IMR-90 (cell line): ENCODE data around the gene GJB3.

ENCODE experiments used
- BHLHE40 ChIP-seq: fragments of 150-350 bp; IDR thresholded peaks from 2 replicates; pipeline ENCODE4 v1.6.1; 2016; ENCODE audit warnings: mild to moderate bottlenecking, low read depth, low read length
- CEBPB ChIP-seq: IDR thresholded peaks from 2 replicates; pipeline ENCODE4 v1.6.1; 2012; ENCODE audit warnings: low read depth, low read length, improper control_type of control experiment
- CHD1 ChIP-seq: IDR thresholded peaks from 2 replicates; pipeline ENCODE4 v1.6.1; 2012; ENCODE audit warnings: low read depth, low read length, improper control_type of control experiment
- FOS ChIP-seq: fragments of 150-350 bp; IDR thresholded peaks from 2 replicates; pipeline ENCODE4 v1.6.1; 2016; ENCODE audit warnings: low read depth, low read length
- MAFK ChIP-seq: IDR thresholded peaks from 2 replicates; pipeline ENCODE4 v1.6.1; 2012; ENCODE audit warnings: low read depth, low read length, improper control_type of control experiment
- MXI1 ChIP-seq: IDR thresholded peaks from 2 replicates; pipeline ENCODE4 v1.6.1; 2012; ENCODE audit warnings: low read depth, mild to moderate bottlenecking, low read length, moderate library complexity, borderline replicate concordance
- NFE2L2 ChIP-seq: fragments of 150-350 bp; IDR thresholded peaks from 2 replicates; pipeline ENCODE4 v1.6.1; 2016; ENCODE audit warnings: low read depth, mild to moderate bottlenecking, low read length
- POLR2A ChIP-seq: IDR thresholded peaks from 2 replicates; pipeline ENCODE4 v1.6.1; 2012; ENCODE audit warnings: mild to moderate bottlenecking, low read depth, low read length
- RAD21 ChIP-seq: IDR thresholded peaks from 2 replicates; pipeline ENCODE4 v1.6.1; 2012; ENCODE audit warnings: low read length, improper control_type of control experiment
- RCOR1 ChIP-seq: IDR thresholded peaks from 2 replicates; pipeline ENCODE4 v1.6.1; 2012; ENCODE audit warnings: mild to moderate bottlenecking, low read length, improper control_type of control experiment; ENCODE audit not compliant: insufficient replicate concordance
- SMC3 ChIP-seq: fragments of 150-350 bp; IDR thresholded peaks from 2 replicates; pipeline ENCODE4 v1.6.1; 2016; ENCODE audit warnings: low read depth, mild to moderate bottlenecking, antibody characterized with exemption, low read length, moderate library complexity
- TF ChIP-seq, protein P1 (sequence below): conservative IDR thresholded peaks from 2 replicates; pipeline ENCODE4 v1.5.1; 2012; ENCODE audit warnings: mild to moderate bottlenecking, low read depth, low read length, improper control_type of control experiment
- TF ChIP-seq, protein P2 (sequence below): fragments of 150-350 bp; IDR thresholded peaks from 2 replicates; pipeline ENCODE4 v1.6.1; 2017; ENCODE audit warnings: mild to moderate bottlenecking, antibody characterized with exemption, low read length, low read depth
- TF ChIP-seq, protein P3 (sequence below): fragments of 150-350 bp; IDR thresholded peaks from 2 replicates; pipeline ENCODE4 v1.6.1; 2016; ENCODE audit warnings: low read depth, mild to moderate bottlenecking, low read length, moderate library complexity, borderline replicate concordance

DNA sequence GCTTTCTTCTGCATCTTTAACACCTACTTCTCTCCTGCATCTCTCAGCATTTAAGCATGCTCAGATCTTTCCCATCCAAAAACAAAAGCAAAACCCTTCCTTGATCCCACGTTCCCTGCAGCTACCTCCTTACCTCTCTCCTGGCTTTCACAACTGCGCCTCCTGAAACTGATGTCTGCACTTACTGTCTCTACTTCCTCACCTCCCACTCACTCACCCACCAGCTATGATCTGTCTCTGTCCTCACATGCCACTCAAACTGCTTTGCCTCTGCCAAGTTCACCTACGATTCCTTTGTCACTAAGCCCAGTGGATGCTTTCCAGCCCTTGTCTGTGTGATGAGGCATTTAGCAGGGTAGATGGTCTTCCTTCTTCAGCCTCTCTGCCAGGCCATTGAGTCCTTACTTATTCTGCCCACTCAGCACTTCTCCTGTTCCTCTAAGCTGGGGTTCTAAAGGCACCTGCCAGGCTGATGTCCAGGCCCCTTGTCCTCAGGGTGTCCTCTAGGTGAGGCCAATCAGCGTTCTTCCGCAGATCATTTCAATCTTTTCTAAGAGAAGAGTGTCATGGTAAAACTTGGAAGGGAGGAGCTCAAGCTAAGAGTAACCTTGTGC, 10.0 kb upstream of the GJB3 start:
- TF ChIP-seq, protein P1, sequence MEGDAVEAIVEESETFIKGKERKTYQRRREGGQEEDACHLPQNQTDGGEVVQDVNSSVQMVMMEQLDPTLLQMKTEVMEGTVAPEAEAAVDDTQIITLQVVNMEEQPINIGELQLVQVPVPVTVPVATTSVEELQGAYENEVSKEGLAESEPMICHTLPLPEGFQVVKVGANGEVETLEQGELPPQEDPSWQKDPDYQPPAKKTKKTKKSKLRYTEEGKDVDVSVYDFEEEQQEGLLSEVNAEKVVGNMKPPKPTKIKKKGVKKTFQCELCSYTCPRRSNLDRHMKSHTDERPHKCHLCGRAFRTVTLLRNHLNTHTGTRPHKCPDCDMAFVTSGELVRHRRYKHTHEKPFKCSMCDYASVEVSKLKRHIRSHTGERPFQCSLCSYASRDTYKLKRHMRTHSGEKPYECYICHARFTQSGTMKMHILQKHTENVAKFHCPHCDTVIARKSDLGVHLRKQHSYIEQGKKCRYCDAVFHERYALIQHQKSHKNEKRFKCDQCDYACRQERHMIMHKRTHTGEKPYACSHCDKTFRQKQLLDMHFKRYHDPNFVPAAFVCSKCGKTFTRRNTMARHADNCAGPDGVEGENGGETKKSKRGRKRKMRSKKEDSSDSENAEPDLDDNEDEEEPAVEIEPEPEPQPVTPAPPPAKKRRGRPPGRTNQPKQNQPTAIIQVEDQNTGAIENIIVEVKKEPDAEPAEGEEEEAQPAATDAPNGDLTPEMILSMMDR, result no peak
- no peak for TF ChIP-seq POLR2A
- no peak for TF ChIP-seq RAD21
- no peak for TF ChIP-seq SMC3
- TF ChIP-seq FOS, result no peak
- TF ChIP-seq, protein P2, sequence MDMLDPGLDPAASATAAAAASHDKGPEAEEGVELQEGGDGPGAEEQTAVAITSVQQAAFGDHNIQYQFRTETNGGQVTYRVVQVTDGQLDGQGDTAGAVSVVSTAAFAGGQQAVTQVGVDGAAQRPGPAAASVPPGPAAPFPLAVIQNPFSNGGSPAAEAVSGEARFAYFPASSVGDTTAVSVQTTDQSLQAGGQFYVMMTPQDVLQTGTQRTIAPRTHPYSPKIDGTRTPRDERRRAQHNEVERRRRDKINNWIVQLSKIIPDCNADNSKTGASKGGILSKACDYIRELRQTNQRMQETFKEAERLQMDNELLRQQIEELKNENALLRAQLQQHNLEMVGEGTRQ, result no peak
- no peak for TF ChIP-seq MXI1
- no peak for TF ChIP-seq BHLHE40
- TF ChIP-seq, protein P3, sequence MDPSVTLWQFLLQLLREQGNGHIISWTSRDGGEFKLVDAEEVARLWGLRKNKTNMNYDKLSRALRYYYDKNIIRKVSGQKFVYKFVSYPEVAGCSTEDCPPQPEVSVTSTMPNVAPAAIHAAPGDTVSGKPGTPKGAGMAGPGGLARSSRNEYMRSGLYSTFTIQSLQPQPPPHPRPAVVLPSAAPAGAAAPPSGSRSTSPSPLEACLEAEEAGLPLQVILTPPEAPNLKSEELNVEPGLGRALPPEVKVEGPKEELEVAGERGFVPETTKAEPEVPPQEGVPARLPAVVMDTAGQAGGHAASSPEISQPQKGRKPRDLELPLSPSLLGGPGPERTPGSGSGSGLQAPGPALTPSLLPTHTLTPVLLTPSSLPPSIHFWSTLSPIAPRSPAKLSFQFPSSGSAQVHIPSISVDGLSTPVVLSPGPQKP, result no peak
- peak; percentile 81 for TF ChIP-seq MAFK
- TF ChIP-seq CHD1, result no peak
- no peak for TF ChIP-seq RCOR1
- no peak for TF ChIP-seq NFE2L2
- no peak for TF ChIP-seq CEBPB
